ENCODE results near the gene MITF.

MITF gene

GRCh38 chr3:69963643-69964042 lies 224.4 kb downstream of the MITF start:
- no peak for DNase-seq (ENCODE audit: low read depth)

- no peak for DNase-seq (ENCODE audit: low read depth)
Observed at GRCh38 chr3:69967156-69967555, 227.9 kb downstream of the MITF start.

- no peak for DNase-seq (ENCODE audit: low read depth)
Observed at GRCh38 chr3:69970827-69971226, 231.6 kb downstream of the MITF start.

- no peak for DNase-seq (ENCODE audit: low read depth)
Observed at GRCh38 chr3:69972672-69973071, 233.4 kb downstream of the MITF start.

DNA sequence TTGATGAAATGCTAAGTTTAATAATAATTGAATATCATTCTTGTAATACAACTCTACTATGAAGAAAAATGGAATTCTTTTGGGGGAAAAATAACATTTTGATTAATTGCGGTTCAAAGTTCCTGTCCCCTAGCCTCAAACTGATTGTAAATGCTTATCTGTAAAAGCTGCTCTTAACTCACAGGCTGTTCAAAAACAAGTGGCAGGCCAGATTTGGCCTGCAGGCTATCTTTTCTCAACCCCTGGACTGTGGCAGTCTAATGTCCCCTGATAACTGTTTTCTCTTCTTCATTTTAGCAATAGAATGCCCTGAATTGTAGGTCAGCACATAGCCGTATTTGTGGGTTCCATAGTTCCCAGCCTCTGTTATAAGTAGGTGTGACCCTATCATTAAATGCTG lies 236.8 kb downstream of the MITF start:
- no peak for DNase-seq (ENCODE audit: low read depth)

DNA sequence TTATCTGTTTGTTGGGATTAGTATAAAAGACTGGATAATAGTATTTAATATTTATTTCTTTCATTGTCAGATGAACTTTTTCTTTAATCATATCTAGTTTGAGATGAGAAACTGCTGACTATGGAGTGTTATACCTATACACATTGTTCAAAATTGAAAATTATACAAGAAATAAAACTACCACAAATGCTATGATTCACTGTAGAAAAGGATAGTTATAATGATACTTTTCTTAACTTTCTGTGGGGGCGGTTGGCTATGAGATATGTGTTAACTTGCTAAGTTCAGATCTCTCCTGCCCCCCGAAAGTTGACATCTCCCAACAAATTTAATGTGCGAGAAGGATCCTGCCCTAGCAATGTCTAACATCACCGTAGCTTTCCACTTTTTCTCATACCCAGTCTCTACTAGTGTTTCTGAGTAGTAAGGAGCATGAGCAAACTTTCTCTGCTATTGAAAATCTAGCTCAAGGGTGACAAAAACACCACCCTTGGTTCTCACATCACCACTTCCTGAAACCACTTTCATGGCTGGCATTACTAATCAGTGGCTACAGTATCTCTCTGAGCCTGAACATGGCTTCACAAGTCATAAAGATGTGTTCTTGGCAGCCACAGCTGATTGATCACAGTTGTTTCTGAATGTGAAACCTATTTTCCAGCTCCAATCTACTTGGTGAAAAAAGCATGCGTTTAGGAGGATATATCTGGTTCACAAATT lies 244.4 kb downstream of the MITF start:
- DNase-seq (ENCODE audit: low read depth): no peak

DNA sequence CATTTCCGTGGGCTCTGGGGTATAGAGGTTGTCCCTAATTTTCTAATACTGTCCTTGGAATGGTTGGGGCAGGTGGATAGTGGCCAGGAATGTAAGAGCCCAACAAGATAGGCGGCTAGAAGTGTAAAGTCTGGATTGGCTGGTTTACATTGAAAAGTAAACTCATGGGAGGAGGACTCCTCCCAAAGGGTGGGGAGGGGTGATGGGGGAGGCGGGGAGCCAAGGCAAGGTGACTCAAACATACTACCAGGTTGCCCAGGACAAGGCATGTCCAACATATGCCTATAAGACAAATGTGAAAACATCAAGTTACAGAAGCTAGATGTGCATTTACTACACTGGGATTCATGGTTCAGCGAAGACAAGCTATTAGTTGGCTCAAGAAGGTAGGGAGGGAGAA lies 246.0 kb downstream of the MITF start:
- DNase-seq (ENCODE audit: low read depth): no peak

GRCh38 chr3:69986419-69986818 lies 247.2 kb downstream of the MITF start:
- DNase-seq (ENCODE audit: low read depth): no peak

- DNase-seq (ENCODE audit: low read depth): no peak
Observed at GRCh38 chr3:69987833-69988232, 248.6 kb downstream of the MITF start.

DNA sequence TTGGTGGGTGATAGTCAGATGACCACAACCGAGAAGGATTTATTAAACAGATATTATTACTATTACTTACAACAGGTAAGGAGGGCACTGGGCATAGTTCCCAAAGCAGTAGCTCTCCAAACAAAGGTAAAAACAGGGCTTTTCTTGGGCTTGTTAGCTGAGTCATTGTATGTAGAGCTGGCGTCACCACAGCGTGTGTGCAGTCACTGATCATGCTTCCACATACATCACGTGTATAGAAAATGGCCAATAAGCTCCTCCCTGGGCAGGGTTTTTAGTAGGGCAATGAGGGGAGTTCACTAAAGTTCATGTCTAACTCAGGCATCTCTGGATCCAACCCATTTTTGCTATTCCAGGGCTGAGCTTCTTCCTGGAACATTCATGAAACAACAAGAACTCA lies 254.5 kb downstream of the MITF start:
- DNase-seq (ENCODE audit: low read depth): no peak

DNA sequence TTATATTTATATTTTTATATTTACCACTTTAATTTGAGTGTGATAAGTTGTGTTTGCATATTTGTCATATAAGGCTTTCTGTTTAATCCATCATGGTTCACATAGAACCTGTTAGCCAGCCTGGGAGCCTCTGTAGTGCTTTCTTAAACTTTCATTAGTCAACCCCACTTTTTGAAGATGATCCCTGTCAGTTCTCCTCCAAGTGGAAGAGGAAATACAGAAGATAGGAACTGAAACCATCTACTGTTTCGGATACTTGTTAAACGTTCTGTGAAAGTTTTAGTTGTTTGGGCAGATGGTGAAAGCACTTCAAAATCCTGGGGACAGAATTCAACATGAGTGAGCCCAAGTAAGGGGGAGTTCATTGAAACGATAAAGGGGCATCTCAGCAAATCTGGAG lies 255.7 kb downstream of the MITF start:
- DNase-seq (ENCODE audit: low read depth): no peak

DNA sequence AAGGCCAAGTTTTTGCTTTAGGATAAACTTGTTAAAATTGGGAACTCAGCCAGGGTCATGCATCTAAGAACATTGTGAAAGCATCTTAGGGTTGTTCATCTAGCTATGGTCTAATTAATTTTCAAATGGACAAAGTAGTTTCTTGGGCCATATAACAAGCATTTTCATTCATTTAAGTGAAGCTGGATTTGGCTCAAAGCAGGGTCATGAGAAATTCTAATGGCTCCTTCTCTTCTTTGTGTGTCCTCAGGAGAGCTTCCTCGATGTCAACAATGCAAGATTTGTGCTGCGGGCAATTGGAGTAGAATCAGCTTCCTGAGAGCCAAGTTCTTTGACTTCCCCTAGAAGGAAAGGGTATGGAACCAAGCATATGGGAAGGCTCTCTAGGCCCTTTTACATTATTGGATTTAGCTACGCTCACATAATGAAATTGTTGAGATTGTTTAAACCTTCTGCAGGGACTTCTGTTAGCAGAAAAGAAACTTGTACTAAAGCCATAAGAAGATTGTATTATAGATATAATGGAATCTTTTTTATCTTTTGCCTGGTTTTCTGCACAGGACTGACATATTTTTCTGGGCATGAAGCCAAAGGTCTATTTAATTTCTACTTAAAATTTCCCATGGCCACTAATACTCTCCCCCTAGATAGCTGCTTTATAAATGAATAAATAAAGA lies 258.5 kb downstream of the MITF start:
- DNase-seq (ENCODE audit: low read depth): no peak

- no peak for DNase-seq (ENCODE audit: low read depth)
Observed at GRCh38 chr3:69998759-69999139, 259.5 kb downstream of the MITF start.

- DNase-seq (ENCODE audit: low read depth): no peak
Observed at GRCh38 chr3:69999140-70000027, 260.1 kb downstream of the MITF start, which contains the start of gene SAMMSON. TSS of gene SAMMSON (plus strand) at chr3:69999733.

GRCh38 chr3:70000028-70000410 lies 260.8 kb downstream of the MITF start:
- no peak for DNase-seq (ENCODE audit: low read depth)

DNA sequence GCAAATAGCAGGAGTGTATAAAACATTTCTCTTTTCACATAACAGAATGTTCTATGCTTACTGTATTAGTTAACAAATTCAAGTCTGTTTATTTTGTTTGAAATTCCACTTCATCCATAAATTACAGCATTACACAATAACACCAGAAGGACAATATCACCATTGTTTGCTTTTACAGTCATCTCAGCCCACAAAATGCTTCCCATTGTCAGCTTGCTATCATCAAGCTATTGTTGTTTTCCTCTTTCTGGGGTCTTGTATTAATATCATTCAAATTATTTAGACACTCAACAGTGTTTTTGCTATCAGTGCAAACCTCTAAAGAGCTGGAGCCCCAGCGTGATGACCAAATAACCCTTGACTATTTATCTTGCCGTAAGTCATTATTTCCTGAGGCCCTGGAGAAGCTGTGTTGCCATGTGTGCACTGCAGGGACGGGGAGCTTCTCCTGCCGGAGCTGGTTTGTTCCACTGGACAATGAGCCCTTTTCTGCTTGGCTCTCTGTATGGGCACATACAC lies 261.4 kb downstream of the MITF start:
- no peak for DNase-seq (ENCODE audit: low read depth)

DNA sequence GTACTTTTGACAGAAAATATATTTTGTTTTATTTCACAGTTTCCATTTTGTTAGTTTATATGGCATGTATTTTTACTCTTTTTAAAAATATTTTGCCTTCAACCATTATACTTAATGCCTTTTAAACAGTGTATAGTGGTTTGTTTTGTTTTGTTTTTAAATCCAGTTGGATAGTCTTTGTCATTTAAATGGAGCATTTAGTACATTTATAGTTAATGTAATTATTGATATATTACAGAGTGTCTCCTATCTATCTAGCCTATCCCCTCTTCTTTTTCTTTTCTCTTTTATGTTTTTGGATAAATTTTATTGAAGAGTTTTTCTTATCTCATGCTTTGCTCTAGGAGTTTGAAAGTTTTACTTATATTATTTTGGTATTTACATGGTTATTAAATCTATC lies 263.9 kb downstream of the MITF start:
- DNase-seq (ENCODE audit: low read depth): no peak

DNA sequence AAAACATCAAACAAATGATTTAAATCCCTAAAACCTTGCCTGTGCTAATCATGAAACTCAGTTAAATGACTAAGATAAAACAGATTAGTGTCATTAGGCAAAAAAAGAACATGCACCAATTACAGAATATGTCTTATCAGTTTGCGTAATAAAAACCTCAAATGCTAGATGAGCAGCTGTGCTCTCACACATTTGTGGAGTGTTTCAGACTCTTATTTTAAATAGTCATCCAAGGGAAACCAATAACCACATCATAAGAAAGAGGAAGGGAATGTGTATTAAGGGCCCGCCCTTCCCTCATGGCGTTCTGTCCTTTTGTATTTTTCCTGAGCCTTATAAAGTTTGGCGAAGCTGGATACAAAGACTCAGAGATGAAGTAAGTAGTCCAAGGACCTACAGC lies 266.8 kb downstream of the MITF start:
- no peak for DNase-seq (ENCODE audit: low read depth)

DNA sequence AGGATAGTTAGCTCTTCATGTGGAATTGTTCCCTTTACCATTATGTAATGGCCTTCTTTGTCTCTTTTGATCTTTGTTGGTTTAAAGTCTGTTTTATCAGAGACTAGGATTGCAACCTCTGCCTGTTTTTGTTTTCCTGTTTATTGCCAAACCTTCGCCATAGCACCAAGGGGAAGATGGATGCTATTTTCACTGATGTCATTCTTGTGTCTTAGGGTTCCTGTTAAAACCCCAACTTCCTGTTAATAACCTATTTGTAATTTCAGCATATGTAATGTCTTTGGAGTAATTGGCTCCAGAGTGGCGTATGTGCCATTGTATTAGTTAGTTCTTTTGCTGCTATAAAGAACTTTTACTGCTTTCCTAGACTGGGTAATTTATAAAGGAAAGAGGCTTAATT lies 271.1 kb downstream of the MITF start:
- DNase-seq (ENCODE audit: low read depth): no peak

DNA sequence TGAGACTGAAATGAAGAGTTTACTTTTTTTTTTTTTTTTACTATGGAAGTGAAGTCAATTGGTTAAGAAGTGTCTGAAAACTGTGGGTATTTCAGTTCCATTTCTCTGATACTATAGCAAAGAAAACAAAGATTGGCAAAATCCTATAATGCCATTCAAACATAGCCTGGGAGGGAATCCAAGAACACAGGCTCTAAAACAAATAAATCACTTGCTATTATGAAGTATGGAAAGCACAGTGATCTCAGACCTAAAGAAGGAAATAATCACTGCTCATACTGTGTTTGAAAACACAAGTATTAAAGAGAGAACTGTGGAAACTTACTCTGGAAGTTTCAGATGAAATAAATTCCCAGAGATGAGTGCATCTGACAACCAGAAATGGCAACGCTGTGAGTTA lies 272.3 kb downstream of the MITF start:
- no peak for DNase-seq (ENCODE audit: low read depth)

Data from HS-5 (cell line).